Left forelimb (tissue), 1 donor: ENCODE measurements around the gene MICAL1.
A peak's percentile ranks its signal among the peaks of the same experiment; 100 is the strongest.

Experiments
- DNase-seq: peaks from one replicate; pipeline ENCODE4 v3.0.0-alpha.2; 2018; ENCODE audit warnings: low spot score

The MICAL1 gene

GRCh38 chr6:109455437-109456110, at the start of gene MICAL1:
Gene MICAL1 (minus strand): TSS chr6:109455772. CDS start chr6:109454196, 1,576 bp downstream.
- peak; percentile 82 for DNase-seq

DNA sequence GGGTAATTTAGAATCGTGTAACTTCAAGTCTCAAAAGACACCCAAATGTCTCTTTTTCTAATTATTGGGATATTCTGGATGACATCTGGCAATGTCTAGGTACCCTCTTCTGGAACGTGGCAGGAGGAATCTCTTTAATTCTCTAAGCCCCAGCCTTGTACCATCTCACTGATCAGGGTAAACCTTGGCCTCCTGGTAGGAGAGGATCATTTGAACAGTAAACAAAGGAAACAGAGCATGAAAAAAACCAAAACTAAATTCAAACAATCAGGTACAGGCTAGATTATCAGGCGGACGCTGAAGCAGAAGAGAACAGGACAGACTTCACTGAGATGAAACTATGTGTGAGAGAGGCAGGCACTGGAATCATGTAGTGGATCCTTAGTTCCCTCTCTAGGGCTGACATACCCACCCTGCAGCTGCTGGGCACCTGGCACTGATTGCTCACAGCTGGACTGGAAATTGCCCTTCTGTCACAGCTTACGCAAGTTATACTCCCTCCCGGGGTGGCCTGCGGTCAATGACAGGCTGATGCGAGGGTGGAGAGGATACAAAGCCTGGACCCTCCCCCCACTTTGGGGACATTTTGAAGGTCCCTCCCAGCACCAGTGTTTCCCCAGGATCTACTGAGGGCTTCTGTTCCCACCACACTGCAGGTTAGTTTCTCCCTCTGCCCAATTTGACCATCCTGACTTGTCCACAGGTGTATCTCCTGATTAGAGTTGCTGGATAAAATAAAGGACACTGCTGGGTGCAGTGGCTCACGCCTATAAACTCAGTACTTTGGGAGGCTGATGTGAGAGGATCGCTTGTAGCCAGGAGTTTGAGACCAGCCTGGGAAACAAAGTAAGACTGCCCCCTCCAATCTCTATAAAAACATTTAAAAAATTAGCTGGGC, 48.0 kb upstream of the MICAL1 start:
- DNase-seq = no peak

DNA sequence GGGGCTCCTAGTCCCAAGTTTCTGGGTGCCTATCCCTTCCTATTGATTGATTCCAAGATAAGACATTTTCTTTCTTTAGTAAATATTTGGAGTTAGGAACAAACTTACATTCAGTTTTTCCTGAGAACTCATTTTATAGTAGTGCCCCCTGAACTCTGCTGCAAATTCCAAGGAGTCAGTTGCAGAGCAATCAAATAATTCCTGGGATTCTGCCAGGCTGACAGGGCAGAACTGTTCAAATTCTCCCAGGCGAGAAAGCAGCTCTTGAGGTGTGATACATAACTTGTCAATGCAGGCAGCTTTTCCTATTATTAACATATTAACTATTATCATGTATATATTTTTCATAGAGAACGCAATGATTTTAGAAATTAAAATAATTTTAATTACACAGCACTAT, 43.4 kb upstream of the MICAL1 start:
- DNase-seq = no peak

GRCh38 chr6:109498052-109498451, 42.5 kb upstream of the MICAL1 start:
- no peak for DNase-seq

DNA sequence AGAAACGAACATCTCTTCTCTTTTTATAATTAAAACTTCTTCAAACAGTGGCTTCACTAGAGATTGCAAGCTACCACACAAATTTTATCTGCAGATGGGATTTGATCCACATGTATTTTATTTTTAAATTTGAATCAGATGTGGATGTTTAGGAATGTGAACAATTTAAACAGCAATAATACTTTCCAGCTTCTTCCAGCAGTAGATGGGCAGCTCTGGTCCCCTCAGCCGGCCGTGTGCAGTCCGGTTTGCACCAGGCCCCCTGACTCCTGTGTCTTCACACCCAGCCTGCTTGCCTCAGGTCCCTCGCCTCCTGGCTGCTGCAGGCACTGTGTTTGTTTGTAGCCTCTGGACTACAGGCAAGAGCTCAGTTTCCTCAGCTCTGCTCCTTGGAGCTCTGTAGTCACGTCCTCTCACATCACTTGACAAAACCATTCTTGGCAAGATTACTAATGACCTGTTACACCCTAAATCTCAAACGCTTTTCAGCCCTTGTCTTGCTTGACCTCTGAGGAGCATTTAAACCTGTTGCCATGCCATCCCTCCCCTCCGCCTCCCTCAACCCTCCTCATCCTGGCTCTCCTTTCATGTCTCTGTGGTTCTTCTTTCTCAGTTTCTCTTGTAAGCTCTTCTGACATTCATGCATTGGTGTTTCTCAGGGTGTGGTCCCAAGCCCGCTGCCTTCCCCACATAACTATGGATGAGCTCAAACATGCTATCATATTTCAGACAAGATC, 40.6 kb upstream of the MICAL1 start:
- DNase-seq = no peak

DNA sequence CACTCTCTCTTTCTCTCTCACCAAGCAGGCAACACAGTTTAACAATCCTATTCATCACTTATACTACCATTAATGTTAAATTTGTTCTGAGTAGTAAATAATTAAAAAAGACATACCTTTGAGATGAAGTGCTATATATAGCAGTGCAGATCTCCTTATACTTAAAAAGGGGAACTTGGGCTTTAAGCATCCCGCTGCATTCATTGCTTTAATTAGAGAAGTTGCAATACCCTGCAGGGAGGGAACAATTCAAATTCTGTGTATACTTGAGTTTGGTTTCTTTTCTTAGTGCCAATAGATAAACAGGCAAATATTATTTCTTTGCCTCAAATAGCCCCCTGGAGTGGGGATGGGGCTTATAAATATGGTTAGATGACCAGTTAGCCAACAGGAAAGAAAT, 38.3 kb upstream of the MICAL1 start:
- DNase-seq = no peak

DNA sequence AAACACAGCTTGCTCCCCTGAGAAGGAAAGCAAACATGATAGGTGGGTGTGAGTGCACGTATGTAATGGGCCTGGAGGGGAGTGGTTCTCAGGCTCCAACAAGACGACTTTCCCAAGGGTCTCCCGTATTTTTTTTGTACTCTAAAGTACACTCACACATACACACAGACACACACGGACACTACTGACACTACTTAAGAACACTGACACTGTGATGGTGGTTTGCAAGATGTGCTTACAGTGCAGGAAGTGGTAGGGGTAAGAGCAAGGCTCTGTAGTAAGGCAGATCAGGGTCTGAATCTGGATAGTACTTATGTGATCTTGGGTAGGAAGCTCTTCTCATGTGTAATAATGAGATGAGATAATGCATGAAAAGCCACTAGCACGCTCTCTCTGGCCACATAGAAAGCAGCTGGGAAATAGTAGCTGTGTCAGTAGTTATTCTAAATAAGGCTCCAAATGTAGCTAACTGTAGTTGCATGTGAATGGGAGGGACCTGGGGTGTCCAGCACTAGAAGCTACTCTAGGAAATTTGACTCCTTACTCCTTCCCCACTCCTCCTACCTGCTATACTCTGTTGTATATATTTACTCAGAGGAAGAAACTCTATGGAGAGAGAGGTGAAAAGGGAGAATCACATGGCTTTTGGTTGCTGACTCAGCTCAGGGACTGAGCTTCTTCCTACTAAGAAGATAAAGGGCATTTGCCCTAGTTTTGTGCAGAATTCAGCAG, 35.8 kb upstream of the MICAL1 start:
- DNase-seq = no peak

- DNase-seq = no peak
These were observed 35.1 kb upstream of the MICAL1 start for GRCh38 chr6:109490713-109491112.

- no peak for DNase-seq
These were observed 32.4 kb upstream of the MICAL1 start for GRCh38 chr6:109488001-109488400.

DNA sequence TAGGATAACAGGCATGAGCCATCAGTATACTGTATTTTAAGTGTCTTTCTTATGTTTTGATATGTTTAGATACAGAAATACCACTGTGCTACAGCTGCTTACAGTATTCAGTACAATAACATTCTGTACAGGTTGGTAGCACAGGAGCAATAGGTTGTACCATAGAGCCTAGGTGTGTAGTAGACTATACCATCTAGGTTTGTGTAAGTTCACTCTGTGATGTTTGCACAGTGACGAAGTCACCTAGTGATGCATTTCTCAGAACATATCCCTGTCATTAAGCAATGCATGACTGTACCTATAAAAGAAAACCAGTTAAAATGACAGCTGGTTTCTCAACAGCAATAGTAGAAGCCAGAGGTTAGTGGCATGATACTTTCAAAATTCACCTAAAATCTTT, 30.5 kb upstream of the MICAL1 start:
- no peak for DNase-seq

GRCh38 chr6:109485266-109485935, 29.8 kb upstream of the MICAL1 start:
- no peak for DNase-seq

GRCh38 chr6:109484122-109484521, 28.6 kb upstream of the MICAL1 start:
- DNase-seq = no peak

DNA sequence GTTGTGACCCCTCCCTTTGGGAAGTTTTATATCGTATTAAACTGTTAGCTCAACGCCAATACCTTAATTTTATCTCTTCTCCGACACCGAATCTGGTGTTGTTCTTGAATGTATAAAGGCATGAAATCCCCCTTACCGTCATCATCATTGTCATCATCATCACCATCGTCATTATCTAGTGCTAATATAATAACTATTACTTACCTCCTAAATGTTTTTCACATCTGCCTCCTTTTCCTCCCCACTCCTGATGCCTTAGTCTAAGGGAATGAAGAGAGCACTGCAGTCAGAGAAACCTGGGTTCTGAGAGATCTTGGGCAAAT, 28.1 kb upstream of the MICAL1 start:
- no peak for DNase-seq

GRCh38 chr6:109482905-109483734, 27.5 kb upstream of the MICAL1 start, which contains the start of gene ZBTB24:
Gene ZBTB24 (minus strand): TSS chr6:109483219. CDS start chr6:109482026, 1,193 bp downstream.
- peak; percentile 90 for DNase-seq

DNA sequence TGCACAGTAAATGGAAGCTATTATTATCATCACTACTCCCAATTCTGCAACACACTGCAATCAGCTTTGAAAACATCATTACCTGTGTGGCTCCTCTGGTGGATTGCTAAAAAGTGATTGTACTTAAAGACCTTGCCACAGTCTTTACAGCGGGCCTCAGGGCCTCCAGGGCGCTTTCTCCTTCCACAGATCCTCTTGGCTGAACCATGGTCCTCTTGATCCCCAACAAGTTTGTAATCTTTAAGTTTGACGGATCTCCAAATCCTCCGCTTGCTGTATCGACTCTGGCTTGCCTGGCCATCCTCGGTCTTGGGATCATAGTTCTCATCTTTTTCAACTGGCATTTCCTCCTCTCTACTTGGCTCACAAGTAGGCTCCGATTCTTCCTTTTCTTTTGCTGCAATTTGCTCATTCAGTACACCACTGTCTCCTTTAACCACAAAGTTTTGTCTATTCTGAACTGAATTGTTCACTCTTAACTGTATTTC, 25.5 kb upstream of the MICAL1 start:
- no peak for DNase-seq

GRCh38 chr6:109478841-109479624, 23.5 kb upstream of the MICAL1 start:
- no peak for DNase-seq

GRCh38 chr6:109478222-109478805, 22.7 kb upstream of the MICAL1 start:
- no peak for DNase-seq

- no peak for DNase-seq
These were observed 22.2 kb upstream of the MICAL1 start for GRCh38 chr6:109477725-109478124.

- DNase-seq = no peak
These were observed 21.6 kb upstream of the MICAL1 start for GRCh38 chr6:109477184-109477583.
